ENCODE measurements around the gene PMAIP1.

DNA sequence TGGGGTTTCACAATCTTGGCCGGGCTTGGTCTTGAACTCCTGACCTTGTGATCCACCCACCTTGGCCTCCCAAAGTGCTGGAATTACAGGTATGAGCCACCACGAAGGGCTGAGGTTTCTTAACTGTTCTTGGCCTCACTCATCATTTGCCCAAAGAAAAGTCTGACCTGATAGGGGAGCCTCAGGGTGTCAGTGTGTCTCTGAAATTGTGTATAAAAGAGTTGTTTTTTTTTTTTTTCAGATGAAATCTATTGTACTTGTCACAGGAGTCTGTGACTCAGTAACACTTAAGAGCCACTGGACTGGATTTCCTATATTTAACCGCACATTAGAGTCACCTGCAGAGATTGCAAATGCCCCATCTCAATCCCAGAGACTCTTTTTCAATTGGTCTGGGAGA, 16.9 kb downstream of the PMAIP1 start:
- no peak for TF ChIP-seq POLR2A (IDR thresholded peaks at IDR 0.05)
- TF ChIP-seq, protein P1, sequence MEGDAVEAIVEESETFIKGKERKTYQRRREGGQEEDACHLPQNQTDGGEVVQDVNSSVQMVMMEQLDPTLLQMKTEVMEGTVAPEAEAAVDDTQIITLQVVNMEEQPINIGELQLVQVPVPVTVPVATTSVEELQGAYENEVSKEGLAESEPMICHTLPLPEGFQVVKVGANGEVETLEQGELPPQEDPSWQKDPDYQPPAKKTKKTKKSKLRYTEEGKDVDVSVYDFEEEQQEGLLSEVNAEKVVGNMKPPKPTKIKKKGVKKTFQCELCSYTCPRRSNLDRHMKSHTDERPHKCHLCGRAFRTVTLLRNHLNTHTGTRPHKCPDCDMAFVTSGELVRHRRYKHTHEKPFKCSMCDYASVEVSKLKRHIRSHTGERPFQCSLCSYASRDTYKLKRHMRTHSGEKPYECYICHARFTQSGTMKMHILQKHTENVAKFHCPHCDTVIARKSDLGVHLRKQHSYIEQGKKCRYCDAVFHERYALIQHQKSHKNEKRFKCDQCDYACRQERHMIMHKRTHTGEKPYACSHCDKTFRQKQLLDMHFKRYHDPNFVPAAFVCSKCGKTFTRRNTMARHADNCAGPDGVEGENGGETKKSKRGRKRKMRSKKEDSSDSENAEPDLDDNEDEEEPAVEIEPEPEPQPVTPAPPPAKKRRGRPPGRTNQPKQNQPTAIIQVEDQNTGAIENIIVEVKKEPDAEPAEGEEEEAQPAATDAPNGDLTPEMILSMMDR (IDR thresholded peaks at IDR 0.05): no peak
